Keratinocyte (primary cell): Measurements from ENCODE around the gene STAG1.

Experiments used
- EZH2 ChIP-seq: IDR thresholded peaks from one replicate; pipeline ENCODE4 v1.6.1; 2012; ENCODE audit warnings: inconsistent platforms, mild to moderate bottlenecking, low read length, moderate library complexity
- TF ChIP-seq, protein P1 (sequence below), 3 experiments: IDR thresholded peaks in 1 of 3; conservative IDR thresholded peaks in 1 of 3; optimal IDR thresholded peaks in 1 of 3; 2 replicates in 2 of 3; 3 replicates in 1 of 3; pipeline versions ENCODE3 to v1.5.1; 2011; ENCODE audit warnings: low read length in 3 of 3, mild to moderate bottlenecking in 3 of 3, moderate library complexity in 2 of 3, control low read depth in 1 of 3, inconsistent platforms in 1 of 3; ENCODE audit not compliant: insufficient read depth in 2 of 3; ENCODE audit errors: extremely low read depth in 1 of 3

DNA sequence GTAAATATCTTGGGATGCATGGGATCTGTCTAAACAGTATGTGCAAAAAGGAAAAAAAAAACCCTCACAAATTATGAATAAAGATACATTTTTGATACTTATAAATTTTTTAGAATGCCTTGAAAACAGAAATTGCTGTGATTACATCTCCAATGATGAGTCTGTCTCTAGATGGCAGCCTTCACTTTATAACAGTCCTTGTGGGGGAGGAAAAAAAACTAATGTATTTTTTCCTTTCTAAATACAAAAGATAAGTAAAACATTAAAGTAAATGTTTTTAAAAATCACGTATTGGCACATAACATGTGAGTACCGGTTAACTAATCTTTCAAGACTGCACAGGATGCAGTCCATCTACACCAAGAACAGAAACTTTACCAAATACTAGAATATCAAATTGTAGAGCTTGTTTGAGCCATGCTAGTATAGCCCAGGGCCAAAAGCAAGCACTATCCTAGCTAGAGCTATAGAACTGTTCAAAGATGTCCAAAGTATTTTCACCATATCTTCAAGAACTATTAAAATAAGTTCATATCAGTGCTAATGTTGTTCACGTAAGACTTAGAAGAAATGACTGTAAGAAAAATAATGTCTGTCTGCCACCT, 206.4 kb downstream of the STAG1 start:
- TF ChIP-seq, protein P1, sequence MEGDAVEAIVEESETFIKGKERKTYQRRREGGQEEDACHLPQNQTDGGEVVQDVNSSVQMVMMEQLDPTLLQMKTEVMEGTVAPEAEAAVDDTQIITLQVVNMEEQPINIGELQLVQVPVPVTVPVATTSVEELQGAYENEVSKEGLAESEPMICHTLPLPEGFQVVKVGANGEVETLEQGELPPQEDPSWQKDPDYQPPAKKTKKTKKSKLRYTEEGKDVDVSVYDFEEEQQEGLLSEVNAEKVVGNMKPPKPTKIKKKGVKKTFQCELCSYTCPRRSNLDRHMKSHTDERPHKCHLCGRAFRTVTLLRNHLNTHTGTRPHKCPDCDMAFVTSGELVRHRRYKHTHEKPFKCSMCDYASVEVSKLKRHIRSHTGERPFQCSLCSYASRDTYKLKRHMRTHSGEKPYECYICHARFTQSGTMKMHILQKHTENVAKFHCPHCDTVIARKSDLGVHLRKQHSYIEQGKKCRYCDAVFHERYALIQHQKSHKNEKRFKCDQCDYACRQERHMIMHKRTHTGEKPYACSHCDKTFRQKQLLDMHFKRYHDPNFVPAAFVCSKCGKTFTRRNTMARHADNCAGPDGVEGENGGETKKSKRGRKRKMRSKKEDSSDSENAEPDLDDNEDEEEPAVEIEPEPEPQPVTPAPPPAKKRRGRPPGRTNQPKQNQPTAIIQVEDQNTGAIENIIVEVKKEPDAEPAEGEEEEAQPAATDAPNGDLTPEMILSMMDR (optimal IDR thresholded peaks at IDR 0.05 in 1 of 3, IDR thresholded peaks at IDR 0.05 in 1 of 3, conservative IDR thresholded peaks at IDR 0.05 in 1 of 3; ENCODE audit: extremely low read depth in 1 of 3, insufficient read depth in 2 of 3, low read length in 3 of 3) = no peak
- TF ChIP-seq EZH2 = no peak
